Ascending aorta (tissue), 2 donors: ENCODE measurements around the gene TMPRSS6. TPM values are rescaled to one million over a fixed set of nuclear protein-coding genes. Genes with fewer than 3 reads are reported as not detected.

Experiments
- DNase-seq, 2 donors: peaks; one replicate each; pipeline ENCODE4 v3.0.0-alpha.2; 2019; ENCODE audit warnings: low spot score in 2 of 2
- H3K27ac ChIP-seq, 2 donors: fragments of 200-600 bp; sonication (generic); one replicate each; pipeline ENCODE4 v1.5.1; 2016 to 2017; ENCODE audit warnings: mild to moderate bottlenecking in 1 of 2
- H3K27me3 ChIP-seq: fragments of 200-600 bp; sonication (generic); one replicate; pipeline ENCODE4 v1.5.1; 2017
- H3K36me3 ChIP-seq, 2 donors: fragments of 200-600 bp; sonication (generic); one replicate each; pipeline ENCODE4 v1.5.1; 2016
- H3K4me1 ChIP-seq, 2 donors: fragments of 200-600 bp; sonication (generic); one replicate each; pipeline ENCODE4 v1.5.1; 2016 to 2017; ENCODE audit warnings: mild to moderate bottlenecking in 1 of 2
- H3K4me3 ChIP-seq, 2 donors: fragments of 200-600 bp; sonication (generic); one replicate each; pipeline ENCODE4 v1.5.1; 2016 to 2017; ENCODE audit warnings: mild to moderate bottlenecking in 1 of 2
- H3K9me3 ChIP-seq, 2 donors: fragments of 200-600 bp; sonication (generic); one replicate each; pipeline ENCODE4 v1.5.1; 2016
- intact Hi-C: fragments of 100-400 bp; cut with DNase I; formaldehyde crosslinking; loops from one replicate; pipeline ENCODE4 v1.15.1; 2023
- total RNA-seq: library from RNA; depleted of rRNA; stranded (reverse); fragments of >200 nt; gene quantifications from one replicate; pipeline ENCODE4 v1.1.0, GENCODE V29; 2016
- TF ChIP-seq, protein P1 (sequence below), 3 experiments: fragments of 200-600 bp in 2 of 3; fragments of 450-650 bp in 1 of 3; sonication (generic) in 2 of 3; IDR thresholded peaks; one replicate each; pipeline ENCODE4 v1.5.1; 2016 to 2019; ENCODE audit warnings: antibody characterized with exemption in 3 of 3, mild to moderate bottlenecking in 1 of 3, moderate library complexity in 1 of 3

Gene TMPRSS6
- total RNA-seq, 1 donor from 2014 or later = not detected

DNA sequence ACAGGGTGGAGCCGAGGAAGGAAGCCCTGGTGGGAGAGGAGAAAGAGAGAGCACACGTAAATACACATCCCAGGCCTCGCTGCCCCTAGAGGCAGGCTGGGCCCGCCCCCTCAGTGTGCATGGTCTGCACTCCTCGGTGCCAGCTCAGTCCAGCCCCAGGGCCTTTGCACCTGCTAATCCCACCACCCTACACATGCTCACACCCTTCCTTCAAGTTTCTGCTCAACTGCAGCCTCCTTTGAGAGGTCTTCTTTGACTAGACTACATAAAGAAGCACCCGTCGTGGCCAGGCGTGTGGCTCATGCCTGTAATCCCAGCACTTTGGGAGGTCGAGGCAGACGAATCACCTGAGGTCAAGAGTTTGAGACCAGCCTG, 34.7 kb upstream of the TMPRSS6 start:
- H3K36me3 ChIP-seq = no peaks in the 10 kb centered on the region

DNA sequence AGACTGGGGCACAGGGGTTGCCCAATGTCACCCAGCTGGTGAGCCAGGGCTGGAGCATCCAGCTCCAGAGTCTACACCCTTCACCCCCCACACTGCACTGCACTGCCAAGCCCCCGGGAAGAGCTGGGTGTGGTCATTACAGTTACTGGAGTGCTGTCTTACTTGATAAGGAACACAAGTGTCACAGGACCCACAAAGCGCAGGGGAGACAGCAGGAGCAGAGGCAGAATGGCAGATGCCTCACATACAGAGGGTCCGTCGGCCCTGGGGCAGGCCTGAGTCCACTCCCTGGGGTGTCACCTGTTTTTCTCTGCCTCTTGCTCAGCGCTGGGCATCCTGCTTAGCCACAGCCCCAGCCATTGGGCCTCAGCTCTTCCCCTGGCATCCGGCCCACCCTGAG, 32.5 kb upstream of the TMPRSS6 start:
- Histone ChIP-seq H3K36me3 (no peaks in the 10 kb centered on the region), H3K27me3 (no peaks in the 10 kb centered on the region), H3K9me3 (no peaks in the 10 kb centered on the region), H3K27ac (no peak overlapping the region), H3K4me1 (no peaks in the 10 kb centered on the region), H3K4me3 (no peak overlapping the region)
- no peak for DNase-seq
- intact Hi-C loops = no loop called here
- TF ChIP-seq, protein P1, sequence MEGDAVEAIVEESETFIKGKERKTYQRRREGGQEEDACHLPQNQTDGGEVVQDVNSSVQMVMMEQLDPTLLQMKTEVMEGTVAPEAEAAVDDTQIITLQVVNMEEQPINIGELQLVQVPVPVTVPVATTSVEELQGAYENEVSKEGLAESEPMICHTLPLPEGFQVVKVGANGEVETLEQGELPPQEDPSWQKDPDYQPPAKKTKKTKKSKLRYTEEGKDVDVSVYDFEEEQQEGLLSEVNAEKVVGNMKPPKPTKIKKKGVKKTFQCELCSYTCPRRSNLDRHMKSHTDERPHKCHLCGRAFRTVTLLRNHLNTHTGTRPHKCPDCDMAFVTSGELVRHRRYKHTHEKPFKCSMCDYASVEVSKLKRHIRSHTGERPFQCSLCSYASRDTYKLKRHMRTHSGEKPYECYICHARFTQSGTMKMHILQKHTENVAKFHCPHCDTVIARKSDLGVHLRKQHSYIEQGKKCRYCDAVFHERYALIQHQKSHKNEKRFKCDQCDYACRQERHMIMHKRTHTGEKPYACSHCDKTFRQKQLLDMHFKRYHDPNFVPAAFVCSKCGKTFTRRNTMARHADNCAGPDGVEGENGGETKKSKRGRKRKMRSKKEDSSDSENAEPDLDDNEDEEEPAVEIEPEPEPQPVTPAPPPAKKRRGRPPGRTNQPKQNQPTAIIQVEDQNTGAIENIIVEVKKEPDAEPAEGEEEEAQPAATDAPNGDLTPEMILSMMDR (IDR thresholded peaks at IDR 0.05) = no peak

More for the DNA sequence above, 34.7 kb upstream of the TMPRSS6 start:
- no peak for DNase-seq
- Histone ChIP-seq H3K27me3 (no peaks in the 10 kb centered on the region), H3K9me3 (no peaks in the 10 kb centered on the region), H3K27ac (no peak overlapping the region), H3K4me1 (no peaks in the 10 kb centered on the region), H3K4me3 (no peak overlapping the region)
- intact Hi-C loops = no loop called here
- TF ChIP-seq, protein P1 (IDR thresholded peaks at IDR 0.05) = no peak

DNA sequence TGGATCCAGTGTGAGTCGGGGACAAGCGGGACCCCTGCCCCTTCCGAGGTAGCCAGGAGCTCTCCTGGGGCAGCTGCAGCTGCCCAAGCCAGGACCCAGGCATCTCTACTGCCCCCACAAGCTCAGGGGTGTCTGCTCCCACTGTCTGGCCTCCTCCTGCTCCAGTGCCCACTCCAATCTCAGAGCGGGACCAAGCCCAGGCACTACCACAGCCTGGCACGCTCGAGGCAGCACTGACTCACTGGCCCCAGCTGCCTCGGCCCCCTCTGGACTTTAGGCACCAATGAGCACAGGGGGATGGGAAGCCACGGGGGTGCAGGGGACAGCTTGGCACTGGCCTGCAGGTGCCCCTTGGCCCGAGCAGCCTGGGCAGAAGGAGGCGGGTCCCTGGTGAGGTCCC, 32.0 kb upstream of the TMPRSS6 start:
- intact Hi-C loops = no loop called here
- Histone ChIP-seq H3K27me3 (no peaks in the 10 kb centered on the region), H3K36me3 (no peaks in the 10 kb centered on the region), H3K4me1 (no peaks in the 10 kb centered on the region), H3K27ac (no peak overlapping the region), H3K9me3 (no peaks in the 10 kb centered on the region), H3K4me3 (no peak overlapping the region)
- TF ChIP-seq, protein P1 (IDR thresholded peaks at IDR 0.05) = no peak
- DNase-seq = no peak

DNA sequence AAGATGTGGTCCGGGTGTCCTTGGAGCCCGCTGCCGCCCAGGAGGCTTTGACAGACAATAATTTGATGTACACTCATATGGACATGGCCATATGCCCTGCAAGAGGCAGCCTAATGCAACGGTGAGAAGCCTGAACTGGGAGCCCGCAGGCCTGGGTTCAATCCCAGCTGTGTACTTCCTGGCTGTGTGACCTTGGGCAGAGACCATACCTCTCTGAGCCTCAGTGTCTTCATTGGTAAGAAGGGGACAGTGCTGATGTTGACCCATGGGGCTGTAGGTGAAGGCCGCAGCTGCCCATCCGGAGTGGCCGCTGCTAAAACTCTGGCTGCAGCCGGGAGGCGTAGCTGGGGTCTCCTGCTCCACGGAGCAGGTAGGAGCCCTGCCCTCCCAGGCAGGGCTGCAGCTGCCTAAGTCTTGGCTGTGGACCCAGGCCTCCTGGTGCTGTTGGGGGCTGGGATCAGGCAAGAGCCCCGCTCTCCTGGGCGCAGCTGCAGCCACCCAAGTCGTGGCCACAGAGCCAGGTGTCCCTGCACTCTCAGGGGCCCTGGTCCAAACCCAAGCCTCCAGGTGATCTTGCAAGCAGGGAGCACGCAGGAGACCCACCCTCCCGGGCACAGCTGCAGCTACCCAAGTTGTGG, 31.3 kb upstream of the TMPRSS6 start:
- Histone ChIP-seq H3K9me3 (no peaks in the 10 kb centered on the region), H3K27ac (no peak overlapping the region), H3K36me3 (no peaks in the 10 kb centered on the region), H3K4me1 (no peaks in the 10 kb centered on the region), H3K4me3 (no peak overlapping the region), H3K27me3 (no peaks in the 10 kb centered on the region)
- intact Hi-C loops = no loop called here
- TF ChIP-seq, protein P1 (IDR thresholded peaks at IDR 0.05) = no peak
- no peak for DNase-seq

DNA sequence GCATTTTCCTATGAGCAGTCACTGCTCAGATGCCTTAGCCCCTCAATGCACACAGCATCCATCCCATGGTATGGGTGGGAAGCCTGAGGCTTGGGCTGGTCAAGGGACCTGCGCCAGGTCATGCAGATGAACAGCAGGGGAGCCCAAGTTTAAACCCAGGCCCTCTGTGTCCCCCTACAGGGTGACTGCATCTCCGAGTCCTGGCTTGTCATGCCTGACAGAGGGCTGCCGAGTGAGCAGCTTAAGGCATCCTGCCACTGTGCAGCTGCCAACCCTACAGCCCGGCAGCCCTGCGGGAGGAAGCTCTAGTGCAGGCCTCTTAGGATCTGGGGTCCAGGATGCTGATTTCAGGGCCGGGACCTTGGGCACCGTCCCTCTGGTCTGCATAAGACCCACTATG, 30.2 kb upstream of the TMPRSS6 start:
- no peak for DNase-seq
- H3K27me3 ChIP-seq = no peaks in the 10 kb centered on the region
- intact Hi-C loops = no loop called here
- H3K4me1 ChIP-seq = no peaks in the 10 kb centered on the region
- H3K36me3 ChIP-seq = no peaks in the 10 kb centered on the region
- no peak overlapping the region for H3K27ac ChIP-seq
- no peaks in the 10 kb centered on the region for H3K9me3 ChIP-seq
- no peak overlapping the region for H3K4me3 ChIP-seq
- TF ChIP-seq, protein P1 (IDR thresholded peaks at IDR 0.05) = no peak
